ENCODE results near the gene ACSF3.
"Not testable (repeated sequence)": the region's sequence is repeated elsewhere in the genome, so short reads cannot be mapped to it uniquely, and the experiment has no call there.

ACSF3 gene

DNA sequence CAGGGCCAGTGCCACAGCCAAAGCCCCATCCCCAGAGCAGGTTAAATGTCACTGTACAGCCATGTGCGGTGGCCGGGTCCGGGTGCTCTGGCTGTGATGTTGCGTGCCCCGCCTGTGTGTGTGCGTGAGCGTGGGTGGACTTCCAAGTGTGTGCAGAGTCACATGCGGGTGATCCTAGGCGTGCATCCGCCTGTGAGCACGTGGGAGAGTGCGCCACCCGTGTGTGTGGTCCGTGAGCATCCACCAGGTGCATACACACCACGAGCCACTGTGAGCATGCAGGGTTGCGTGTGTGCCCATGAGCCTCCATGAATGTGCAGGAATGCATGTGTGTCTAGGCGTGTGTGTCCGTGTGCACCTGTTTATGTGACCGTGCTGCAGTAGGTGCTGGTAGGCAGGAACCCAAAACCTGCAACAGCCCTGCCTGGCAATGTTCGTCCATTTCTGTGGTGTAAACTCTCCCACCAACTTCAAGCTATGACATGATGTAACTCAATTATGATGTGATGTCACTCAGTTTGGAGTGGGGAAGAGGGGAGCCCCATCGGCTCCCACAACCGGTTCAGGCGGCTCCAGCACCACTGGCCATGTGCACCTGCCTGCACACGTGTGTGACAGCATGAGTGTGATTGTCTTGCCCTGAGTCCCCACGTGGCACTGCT, 37.6 kb upstream of the ACSF3 start:
- DNase-seq, result no peak

DNA sequence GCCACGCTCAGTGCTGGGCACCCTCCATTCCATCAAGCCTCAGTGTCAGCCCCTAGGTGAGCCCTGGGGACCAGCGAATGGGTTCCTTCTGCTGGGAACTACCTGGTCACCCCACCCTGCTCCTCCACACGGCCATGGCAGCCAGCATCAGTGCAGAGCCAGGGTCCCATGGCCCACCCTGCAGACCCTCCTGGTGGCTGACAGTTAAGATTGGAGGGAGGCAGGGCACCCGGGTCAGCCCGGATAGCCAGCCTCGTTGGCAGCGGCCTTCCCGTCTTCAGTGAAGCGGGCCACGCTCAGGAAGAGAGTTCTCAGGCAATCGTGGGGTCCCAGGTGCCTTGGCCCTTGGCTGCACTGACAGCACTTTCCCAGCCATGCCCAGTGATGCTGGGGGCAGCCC, 37.1 kb upstream of the ACSF3 start:
- DNase-seq, result no peak

DNA sequence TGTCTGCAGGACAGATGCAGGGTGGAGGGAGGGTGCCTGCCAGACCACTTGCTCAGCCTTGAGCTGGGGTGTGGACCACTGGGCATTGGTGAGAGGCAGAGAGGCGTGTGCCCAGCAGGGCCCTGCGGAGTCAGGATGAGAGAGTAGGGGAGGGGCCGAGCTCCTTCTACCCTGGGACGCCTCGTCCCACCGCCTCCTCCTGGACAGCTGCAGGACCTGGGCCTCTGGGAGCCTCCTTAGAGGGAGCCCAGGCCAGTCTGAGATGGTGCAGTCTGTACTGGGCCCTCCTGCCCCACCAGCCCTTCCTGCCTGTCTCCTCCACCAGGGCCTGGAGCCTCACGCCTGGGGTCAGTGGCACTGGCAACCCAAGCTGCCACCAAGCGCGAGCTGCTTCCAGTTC, 35.9 kb upstream of the ACSF3 start:
- no peak for DNase-seq

DNA sequence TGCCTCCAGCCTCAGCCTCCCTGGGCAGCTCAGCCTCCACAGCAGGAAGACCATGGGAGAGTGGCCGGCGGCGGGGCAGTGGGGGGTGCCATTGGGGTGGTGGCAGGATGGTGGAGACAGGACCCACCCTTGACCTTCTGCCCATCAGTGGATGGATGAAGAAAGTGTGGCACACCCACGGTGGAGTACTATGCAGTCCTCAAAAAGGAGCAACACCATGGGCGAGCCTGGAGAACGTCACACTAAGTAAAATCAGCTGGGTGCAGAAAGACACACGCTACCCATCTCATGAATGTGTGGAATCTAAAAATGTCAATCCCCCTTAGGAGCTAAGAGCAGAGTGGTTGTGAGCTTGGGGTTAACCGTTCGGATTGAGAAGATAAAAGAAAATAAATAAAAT, 34.8 kb upstream of the ACSF3 start:
- no peak for DNase-seq

DNA sequence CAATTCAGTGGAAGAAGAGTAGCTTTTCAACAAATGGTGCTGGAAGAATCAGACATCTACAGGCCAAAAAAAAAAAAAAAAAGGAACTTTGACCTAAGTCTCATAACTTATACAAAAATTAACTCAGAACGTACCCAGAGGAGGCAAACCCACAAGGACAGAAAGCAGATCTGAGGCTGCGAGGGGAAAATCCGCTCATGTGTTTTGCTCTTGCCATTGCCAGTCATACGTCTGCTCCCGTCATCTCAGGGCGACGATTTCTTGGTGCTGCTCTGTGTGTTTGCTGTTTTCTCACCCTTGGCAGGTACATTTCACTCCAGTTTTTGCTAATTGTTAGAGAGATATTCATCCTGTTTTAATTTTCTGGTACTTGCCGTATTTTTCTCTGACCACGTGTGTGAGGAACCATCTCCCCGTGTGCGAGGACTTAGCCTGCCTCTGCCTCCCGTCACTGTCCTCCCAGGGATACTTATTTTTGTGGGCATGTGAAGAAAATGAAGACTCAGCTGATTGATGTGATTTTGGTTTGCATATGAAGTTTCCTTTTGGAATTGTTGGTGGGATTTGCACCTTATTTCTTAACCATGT, 33.4 kb upstream of the ACSF3 start:
- no peak for DNase-seq

DNA sequence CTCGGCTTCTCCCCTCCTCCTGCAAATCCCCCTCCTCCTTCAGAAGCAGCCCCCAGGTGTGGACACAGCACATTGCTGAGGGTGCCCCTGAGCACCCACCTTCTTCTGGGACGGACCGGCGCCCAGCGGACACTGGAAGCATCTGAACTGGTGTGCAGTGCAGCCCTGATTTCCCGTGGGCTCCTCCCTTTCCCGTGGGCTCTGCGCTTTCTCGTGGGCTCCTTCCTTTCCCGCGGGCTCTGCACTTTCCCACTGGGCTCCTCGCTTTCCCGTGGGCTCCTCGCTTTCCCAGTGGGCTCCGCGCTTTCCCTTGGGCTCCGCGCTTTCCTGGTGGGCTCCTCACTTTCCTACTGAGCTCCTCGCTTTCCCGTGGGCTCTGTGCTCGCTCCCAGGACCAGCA, 32.6 kb upstream of the ACSF3 start:
- no peak for DNase-seq

DNA sequence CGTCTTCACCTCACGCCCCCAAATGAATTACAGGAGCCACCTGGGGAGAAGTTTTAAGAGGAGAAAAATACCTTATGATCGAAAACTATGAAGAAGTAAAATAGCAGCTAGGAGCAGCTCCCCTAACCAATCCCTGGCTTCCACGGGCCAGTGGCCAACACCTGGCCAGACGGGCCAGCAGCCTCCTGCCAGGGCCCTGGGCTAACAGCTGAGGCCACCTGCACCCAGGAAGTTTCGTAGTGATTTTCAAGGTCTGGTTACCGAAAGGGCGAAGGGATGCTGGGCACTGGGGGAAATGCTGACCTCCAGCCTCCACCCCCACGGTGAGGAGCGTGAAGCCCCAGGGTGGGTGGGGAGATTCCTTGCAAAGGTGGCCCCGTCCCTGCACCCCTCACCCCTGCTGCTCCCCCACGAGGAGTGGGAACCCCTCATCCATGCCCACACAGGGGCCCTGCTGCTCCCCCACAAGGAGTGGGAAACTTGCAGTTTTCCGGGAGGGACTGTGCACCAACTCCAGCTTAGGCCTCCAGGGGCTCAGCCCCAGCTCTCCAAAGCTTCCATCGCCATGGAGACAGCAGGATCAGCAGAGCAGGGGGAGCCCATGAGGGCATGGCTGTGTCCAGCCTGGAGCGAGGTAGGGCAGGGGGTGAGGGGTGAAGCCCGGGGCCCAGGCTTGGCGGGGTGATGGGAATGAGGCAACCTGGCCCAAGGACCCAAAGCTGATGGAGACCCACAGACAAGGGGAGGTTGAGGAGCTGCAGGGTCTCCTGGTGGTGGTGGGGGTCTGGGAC, 31.9 kb upstream of the ACSF3 start:
- no peak for DNase-seq

DNA sequence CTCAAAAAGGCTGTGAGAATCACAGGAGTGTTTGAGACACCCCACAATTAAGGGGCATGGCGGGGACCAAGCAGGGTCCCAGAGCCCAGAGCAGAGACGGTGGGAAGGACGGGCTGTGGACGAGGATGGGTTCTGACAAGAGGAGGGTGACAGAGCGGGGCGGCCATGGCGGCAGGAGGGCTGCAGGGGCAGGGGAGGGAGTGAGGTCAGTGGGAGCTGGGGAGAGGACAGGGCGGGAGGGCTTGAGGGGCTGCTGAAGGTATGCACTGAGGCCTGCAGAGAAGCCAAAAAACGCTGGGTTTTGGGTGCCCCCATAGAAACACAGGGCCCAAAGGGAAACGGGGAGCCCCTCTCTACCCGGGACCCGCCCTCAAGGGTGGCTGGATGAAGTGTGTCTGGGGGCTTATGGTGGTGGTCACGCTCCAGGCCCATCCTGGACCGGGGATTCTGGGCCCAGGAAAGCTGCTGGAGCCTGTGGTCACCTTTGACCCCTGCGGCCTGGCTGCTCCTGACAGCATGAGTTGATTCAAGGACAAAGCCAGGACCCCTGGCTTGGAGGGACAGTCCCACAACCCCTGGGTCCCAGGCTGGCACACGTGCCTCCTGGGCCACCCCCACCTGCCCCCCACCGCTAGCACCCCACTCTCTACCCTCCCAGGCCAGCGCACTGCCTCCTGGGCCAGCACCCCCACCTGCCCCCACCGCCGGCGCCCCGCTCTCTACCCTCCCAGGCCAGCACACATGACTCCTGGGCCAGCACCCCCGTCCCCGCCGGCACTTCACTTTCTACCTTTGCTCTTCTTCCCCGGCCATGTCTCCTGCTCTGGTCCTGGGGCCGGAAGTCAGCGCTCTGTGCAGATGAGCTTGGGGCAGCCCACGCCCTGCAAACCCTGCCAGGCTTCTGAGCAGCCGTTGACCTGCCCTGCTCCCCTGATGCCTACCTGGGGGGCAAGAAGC, 31.0 kb upstream of the ACSF3 start:
- DNase-seq, result no peak

DNA sequence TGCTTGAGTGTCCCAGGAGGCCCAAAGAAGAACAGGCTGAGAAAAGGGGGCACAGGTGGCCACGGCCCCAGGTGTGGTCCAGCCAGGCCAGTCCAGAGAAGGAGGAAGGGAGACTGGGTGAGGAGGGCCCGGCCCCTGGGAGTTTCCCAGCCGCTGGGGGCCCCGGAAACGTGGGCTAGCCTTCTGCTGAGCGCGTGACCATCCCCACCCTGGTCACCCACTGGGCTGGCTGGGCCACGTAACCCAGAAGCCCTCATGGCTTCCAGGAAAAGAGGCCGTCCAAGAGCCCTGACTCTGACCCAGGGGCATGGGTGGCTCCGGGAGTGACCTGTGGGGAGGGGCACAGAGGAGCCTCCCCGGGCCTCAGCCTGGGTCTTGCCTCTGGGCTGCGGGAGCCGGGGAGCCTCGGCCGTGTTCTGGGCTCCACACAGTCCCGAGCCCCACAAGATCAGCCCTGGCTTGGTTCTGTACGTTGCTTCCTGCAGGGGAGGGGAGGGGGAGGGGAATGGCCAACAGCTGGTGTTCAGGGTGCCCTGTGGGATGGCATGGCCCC, 29.8 kb upstream of the ACSF3 start:
- no peak for DNase-seq

DNA sequence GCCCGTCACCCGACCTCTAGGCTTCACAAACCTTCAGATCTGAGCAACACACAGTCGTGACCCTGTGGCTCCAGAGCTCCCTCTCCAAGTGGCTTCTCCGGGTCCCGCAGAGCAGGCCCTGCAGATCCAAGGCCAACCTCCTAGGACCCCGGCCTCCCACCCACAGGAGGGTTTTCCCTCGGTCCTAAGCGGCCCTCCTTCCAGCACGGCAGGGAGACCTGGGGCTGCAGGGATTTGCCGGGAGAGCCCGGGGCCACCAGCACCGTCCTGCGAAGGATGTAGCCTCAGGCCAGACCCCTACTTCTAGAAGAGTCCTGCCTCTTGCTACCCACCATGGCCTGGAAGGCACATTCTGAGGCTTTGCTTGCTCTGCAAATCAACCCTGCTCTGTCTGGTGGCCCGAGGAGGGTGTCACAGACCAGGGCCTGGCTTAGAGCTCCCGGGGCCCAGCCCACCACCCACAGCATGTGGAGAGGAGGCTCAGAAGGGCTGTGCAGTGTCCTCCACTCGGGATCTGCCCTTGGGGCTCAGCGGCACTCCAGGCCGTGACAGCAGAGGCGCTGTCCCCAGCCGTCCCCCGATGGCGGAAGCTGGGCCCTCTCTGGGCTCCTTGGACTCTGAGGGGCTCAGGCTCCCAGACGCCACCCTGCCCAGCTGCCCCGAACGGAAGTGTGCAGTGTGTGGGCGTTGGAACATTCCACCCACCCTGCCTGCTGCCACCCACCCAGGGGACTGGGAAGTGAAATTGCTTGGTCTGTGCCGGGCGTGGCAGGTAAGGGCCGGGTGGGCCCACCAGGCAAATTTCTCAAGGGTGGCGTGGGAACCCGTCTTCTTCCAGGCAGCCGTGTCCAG, 28.8 kb upstream of the ACSF3 start:
- no peak for DNase-seq

DNA sequence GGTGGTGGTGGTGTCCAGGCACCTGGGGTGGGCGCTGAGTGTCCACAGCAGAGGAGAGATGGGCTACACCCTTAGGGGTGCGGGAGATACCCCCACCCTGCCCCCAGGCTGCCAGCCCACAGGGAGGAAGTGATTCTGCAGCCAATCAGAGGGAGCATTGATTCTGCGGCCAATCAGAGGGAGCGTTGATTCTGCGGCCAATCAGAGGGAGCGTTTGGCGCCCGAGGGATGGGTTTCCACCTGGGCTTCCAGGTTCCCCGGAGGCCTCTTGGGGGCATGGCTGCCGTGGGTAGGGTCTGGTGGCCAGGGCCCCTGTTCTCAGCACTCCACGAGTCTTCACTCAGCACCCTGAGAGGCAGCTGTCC, 28.2 kb upstream of the ACSF3 start:
- no peak for DNase-seq

DNA sequence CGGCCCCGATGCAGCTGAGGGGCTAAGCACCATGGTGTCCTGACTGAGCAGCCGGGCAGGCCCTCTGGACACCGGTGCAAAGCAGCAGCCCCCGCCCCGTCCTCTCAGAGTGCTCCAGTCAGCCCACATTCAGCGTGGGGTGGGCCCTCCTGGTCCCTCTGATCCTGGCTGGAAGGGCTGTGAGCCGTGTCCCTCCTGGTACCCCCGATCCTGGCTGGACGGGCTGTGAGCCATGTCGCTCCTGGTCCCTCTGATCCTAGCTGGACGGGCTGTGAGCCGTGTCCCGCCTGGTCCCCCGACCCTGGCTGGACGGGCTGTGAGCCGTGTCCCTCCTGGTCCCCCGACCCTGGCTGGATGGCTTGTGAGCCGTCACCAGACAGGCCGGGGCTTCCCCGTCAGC, 26.9 kb upstream of the ACSF3 start:
- DNase-seq, result no peak

DNA sequence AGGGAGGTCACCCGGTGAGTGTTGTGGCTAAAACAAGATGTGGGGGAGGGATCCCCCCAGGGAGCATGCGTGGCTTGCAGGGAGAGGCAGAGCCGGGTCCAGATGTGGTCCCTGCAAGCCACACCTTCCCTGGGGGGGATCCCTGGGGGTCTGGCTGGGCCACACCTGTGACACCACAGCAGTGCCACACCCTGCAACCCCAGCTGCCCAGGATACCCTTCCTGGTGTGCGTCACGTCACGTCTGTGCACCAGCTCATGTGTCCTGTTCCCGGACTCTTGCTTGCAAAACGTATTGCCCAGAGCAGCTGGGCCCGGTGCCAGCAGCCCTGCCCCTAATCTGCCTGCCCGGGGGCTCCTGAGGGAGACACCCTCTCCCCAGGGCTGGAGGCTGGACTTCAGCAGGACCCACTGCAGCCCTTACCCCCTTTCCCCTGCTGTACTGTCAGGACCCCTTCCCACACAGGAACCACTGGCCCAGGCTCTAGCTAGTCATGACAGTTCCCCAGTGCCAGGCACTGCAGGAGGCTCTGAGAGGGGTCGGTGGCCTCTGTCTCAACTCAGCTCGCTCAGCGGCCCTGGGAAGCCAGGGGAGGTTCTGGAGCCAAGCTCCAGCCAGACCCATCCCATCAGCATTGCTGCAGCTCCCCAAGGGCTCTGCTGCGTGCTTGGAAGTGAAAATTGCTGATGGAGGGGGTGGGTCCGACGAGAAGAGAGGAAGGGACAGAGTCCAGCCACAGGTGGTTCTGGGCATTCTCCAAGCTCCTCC, 25.8 kb upstream of the ACSF3 start:
- DNase-seq, result no peak

DNA sequence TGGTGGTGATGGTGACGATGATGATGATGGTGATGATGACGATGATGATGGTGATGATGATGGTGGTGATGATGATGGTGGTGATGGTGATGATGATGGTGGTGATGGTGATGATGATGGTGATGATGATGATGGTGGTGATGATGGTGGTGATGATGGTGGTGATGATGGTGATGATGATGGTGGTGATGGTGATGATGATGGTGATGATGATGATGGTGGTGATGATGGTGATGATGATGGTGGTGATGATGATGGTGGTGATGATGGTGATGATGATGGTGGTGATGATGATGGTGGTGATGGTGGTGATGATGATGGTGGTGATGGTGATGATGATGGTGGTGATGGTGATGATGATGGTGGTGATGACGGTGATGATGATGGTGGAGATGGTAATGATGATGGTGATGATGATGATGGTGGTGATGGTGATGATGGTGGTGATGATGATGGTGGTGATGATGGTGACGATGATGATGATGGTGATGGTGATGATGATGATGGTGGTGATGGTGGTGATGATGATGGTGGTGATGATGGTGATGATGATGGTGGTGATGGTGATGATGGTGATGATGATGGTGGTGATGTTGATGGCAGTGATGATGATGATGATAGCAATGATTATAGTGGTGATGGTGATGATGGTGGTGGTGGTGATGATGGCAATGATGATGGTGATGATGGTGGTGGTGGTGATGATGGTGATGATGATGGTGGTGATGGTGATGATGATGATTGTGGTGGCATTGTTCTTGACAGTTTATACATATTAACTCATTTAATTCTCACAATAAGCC, 24.6 kb upstream of the ACSF3 start:
- DNase-seq, result not testable (repeated sequence)

DNA sequence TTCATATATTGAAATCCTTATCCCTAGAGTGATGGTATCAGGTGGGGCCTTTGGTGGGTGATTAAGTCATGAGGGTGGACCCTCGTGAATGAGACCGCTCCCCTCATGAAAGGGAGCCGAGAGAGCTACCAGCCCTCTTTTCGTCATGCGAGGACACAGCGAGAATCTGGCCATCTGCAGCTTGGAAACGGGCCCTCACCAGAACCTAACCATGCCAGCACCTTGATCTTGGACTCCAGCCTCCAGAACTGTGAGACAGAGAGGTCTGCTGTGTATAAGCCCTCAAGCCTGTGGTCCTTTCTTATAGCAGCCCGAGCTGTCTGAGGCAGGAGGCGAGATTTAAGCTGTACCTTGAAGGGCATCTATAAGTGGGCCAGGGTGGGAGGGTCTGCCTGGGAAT, 23.7 kb upstream of the ACSF3 start:
- no peak for DNase-seq

DNA sequence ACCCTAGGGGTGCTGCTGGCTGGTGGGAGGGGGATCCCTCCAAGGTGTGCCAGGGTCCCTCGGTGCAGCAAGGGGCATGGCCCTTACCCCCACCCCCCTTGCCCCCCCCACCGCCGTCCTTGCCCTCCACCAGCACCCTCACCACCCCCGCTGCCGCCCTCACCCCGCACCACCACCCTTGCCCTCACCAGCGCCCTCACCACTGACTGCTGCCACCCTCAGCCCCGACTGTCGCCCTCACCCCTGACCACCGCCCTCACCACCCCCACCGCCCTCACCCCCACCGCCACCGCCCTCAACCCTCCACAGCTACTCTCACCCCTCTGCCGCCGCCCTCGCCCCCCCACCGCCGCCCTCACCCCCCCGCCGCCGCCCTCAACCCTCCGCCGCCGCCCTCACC, 23.1 kb upstream of the ACSF3 start:
- DNase-seq, result no peak

DNA sequence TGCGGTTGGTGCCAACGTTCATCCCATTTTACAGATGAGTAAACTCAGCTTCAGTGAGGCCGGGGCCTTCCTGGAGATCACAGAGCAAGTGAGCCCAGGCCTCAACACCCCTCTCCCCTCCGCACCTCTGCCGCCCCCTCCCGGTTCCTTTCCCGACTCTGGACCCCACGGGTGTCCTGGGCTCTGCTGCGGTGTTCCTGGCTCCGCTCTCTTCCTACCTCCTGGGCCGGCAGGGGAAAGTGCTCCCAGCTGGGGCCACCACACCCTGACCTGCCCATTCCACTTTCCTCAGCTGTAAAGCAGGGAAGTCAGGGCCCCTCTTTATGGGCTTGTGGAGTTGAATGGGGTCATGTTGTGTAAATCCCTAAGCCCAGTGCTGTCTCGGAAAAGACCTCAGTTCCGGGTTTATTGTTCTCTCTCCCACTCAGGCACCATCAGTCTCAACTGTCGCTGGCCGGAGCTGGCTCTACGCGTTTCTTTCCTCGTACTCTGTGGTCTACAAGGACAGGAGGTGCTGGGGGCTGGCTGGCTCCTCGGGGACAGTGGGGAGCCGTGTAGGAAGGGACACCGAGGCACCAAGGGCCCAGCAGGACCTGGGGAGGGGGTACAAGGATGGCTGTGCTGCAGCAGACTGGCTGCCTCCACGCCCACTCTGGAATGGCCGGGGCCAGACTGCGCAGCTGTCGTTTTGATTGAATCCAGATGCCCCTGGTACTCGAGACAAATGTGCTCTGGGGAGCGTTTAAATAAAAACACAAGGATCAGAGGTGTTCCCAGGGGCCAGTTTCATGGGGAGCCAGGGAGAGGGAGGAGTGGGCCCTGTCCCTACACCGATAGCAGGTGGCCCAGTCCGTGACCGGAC, 21.7 kb upstream of the ACSF3 start:
- DNase-seq, result no peak
